Naive thymus-derived CD4-positive, alpha-beta T cell (primary cell): ENCODE results near the gene UQCR11. TPM values are rescaled to one million over a fixed set of nuclear protein-coding genes. Genes with fewer than 3 reads are reported as not detected.

ENCODE experiments used
- ATAC-seq: fragments of 150-1000 bp; cut with Tn5 transposase; 2 replicates; pipeline ENCODE4 v1.10.0; 2021; ENCODE audit warnings: mild to moderate bottlenecking, moderate library complexity
- CTCF ChIA-PET: fragments of 350-600 bp; sonication (Branson Sonifier 250); formaldehyde crosslinking; loops from one replicate; lab custom pipeline; 2021; ENCODE audit warnings: antibody characterized with exemption; lab: Charles Lee
- POLR2A ChIA-PET: fragments of 350-600 bp; sonication (Branson Sonifier 250); formaldehyde crosslinking; loops from one replicate; lab custom pipeline; 2021; ENCODE audit warnings: antibody characterized with exemption, inconsistent platforms; lab: Charles Lee
- DNase-seq, 9 donors: peaks; one replicate each; pipeline versions ENCODE4 v3.0.0 to v3.0.0-alpha.2; 2020 to 2022; ENCODE audit warnings: mixed read lengths in 1 of 9
- H3K27ac ChIP-seq: one replicate; pipeline ENCODE4 v1.7.0; 2013; ENCODE audit warnings: mild to moderate bottlenecking, low read depth, low read length, moderate library complexity
- H3K27me3 ChIP-seq, 2 donors: one replicate each; pipeline ENCODE4 v1.7.0; 2013; ENCODE audit warnings: low read length in 2 of 2, mild to moderate bottlenecking in 2 of 2, moderate library complexity in 2 of 2; ENCODE audit not compliant: control insufficient read depth in 2 of 2, insufficient read depth in 2 of 2
- H3K36me3 ChIP-seq, 3 experiments: 1 replicate in 2 of 3; 2 replicates in 1 of 3; pipeline ENCODE4 v1.7.0; 2013; ENCODE audit warnings: low read length in 3 of 3, mild to moderate bottlenecking in 3 of 3, moderate library complexity in 1 of 3; ENCODE audit not compliant: insufficient read depth in 3 of 3, control insufficient read depth in 2 of 3
- H3K4me1 ChIP-seq, 2 donors: one replicate each; pipeline ENCODE4 v1.7.0; 2013; ENCODE audit warnings: low read length in 2 of 2, mild to moderate bottlenecking in 2 of 2, moderate library complexity in 1 of 2; ENCODE audit not compliant: control insufficient read depth in 2 of 2, insufficient read depth in 2 of 2
- H3K4me3 ChIP-seq: 2 replicates; pipeline ENCODE4 v1.7.0; 2013; ENCODE audit warnings: mild to moderate bottlenecking, low read length
- H3K9me3 ChIP-seq, 3 experiments: 1 replicate in 2 of 3; 2 replicates in 1 of 3; pipeline ENCODE4 v1.7.0; 2013; ENCODE audit warnings: low read length in 3 of 3; ENCODE audit not compliant: control insufficient read depth in 2 of 3
- H3K27ac Mint-ChIP-seq, 9 donors: one replicate each; pipeline ENCODE4 v1.8.0; 2020 to 2022; ENCODE audit warnings: mixed read lengths in 9 of 9, mild to moderate bottlenecking in 8 of 9, moderate library complexity in 5 of 9, inconsistent platforms in 2 of 9
- H3K27me3 Mint-ChIP-seq, 5 donors: one replicate each; pipeline ENCODE4 v1.8.0; 2021 to 2022; ENCODE audit warnings: mixed read lengths in 5 of 5, mild to moderate bottlenecking in 1 of 5
- H3K36me3 Mint-ChIP-seq, 5 donors: one replicate each; pipeline ENCODE4 v1.8.0; 2020 to 2022; ENCODE audit warnings: mixed read lengths in 5 of 5, mild to moderate bottlenecking in 3 of 5, inconsistent platforms in 1 of 5
- H3K4me1 Mint-ChIP-seq, 7 donors: one replicate each; pipeline ENCODE4 v1.8.0; 2020 to 2022; ENCODE audit warnings: mixed read lengths in 7 of 7, mild to moderate bottlenecking in 3 of 7, inconsistent platforms in 1 of 7
- H3K4me3 Mint-ChIP-seq, 10 donors: one replicate each; pipeline ENCODE4 v1.8.0; 2020 to 2022; ENCODE audit warnings: mild to moderate bottlenecking in 10 of 10, mixed read lengths in 10 of 10, moderate library complexity in 6 of 10, inconsistent platforms in 2 of 10
- H3K9me3 Mint-ChIP-seq, 11 donors: one replicate each; pipeline ENCODE4 v1.8.0; 2020 to 2022; ENCODE audit warnings: mixed read lengths in 11 of 11, mild to moderate bottlenecking in 4 of 11, inconsistent platforms in 1 of 11, moderate library complexity in 1 of 11
- intact Hi-C, 2 donors: fragments of 100-400 bp; cut with micrococcal nuclease; formaldehyde crosslinking; loops; one replicate each; pipeline ENCODE4 v1.15.1; 2023
- polyA plus RNA-seq, 2 donors: library from polyadenylated mRNA; unstranded; fragments of 300-500 nt; fragmentation: Illumina TruSeq; gene quantifications; one replicate each; pipeline ENCODE4 v1.2.3, GENCODE V29; 2021
- total RNA-seq, 6 experiments: library from RNA in 5 of 6; stranded (reverse) in 5 of 6; gene quantifications; 1 replicate in 5 of 6; 2 replicates in 1 of 6; pipeline ENCODE4 v1.2.3 and lab custom pipeline; 2021 to 2026

Gene UQCR11
- total RNA-seq (100 to 1,000 TPM in 4 of 5 experiments, 10 to 100 TPM in 1; 94.3 to 170 (median 123) TPM), polyA plus RNA-seq (100 to 1,000 TPM; 292 to 606 TPM), total RNA-seq (lab: John Stamatoyannopoulos, UW) (6.2 reads per million, percentile 27 among the genes with 10 or more reads in this experiment)

GRCh38 chr19:1605236-1606137, at the start of gene UQCR11:
Gene UQCR11, minus strand, starts transcription at chr19:1605462. Its CDS starts 53 bp downstream, at chr19:1605409.
- H3K27ac ChIP-seq = peak within 1 kb of the TSS; percentile 97
- H3K36me3 ChIP-seq = peaks cover 0 to 20% (median 0%) of the 10 kb centered on the region in 3 experiments
- ChIA-PET POLR2A (interaction anchor here (0.7 to 6.1 kb wide), 10 partner anchors 12 to 251 kb away, joined by 3 to 52 read pairs (median 5); partner anchors contain the start of genes MBD3, MEX3D and TCF3), CTCF (interaction anchor here (0.6 to 1.6 kb wide), 7 partner anchors 17 to 68 kb away, joined by 3 to 11 read pairs (median 5); no protein-coding TSS in a partner anchor)
- peak within 1 kb of the TSS; percentile 92 to 99 (median 96) for H3K4me3 Mint-ChIP-seq
- no peaks in the 10 kb centered on the region for H3K9me3 Mint-ChIP-seq
- H3K9me3 ChIP-seq = no peaks in the 10 kb centered on the region
- H3K4me3 ChIP-seq = peak within 1 kb of the TSS; percentile 79
- intact Hi-C loops = loop anchor here (1.0 to 5.0 kb wide), 13 partner anchors 13 to 243 kb away; partner anchors contain the start of genes MBD3 (in 2 of the 2), PCSK4 (in 2 of the 2), REXO1 (in 2 of the 2) and ATP8B3 (in 1 of the 2)
- peak within 1 kb of the TSS; percentile 92 to 100 (median 98) for H3K27ac Mint-ChIP-seq
- DNase-seq = peak; percentile 76 to 94 (median 91)
- H3K27me3 ChIP-seq = no peaks in the 10 kb centered on the region
- peaks cover 28 to 40% of the 10 kb centered on the region in 2 donors for H3K4me1 ChIP-seq
- no peaks in the 10 kb centered on the region for H3K27me3 Mint-ChIP-seq
- peaks cover 20 to 63% (median 44%) of the 10 kb centered on the region in 7 donors for H3K4me1 Mint-ChIP-seq
- H3K36me3 Mint-ChIP-seq = peaks cover 0 to 4% (median 0%) of the 10 kb centered on the region in 5 donors
- ATAC-seq = peak; percentile 89

GRCh38 chr19:1654178-1654792, 49.0 kb upstream of the UQCR11 start:
- H3K27ac Mint-ChIP-seq = peak overlapping the region in 1 of 9 donors; percentile 9

GRCh38 chr19:1653300-1653628, 48.0 kb upstream of the UQCR11 start:
- intact Hi-C loops = loop anchor here (1.0 to 5.0 kb wide), 10 partner anchors 16 to 856 kb away; partner anchors contain the start of genes ATP8B3 (in 2 of the 2), MBD3 (in 2 of the 2), AP3D1 (in 1 of the 2) and DAZAP1 (in 1 of the 2)
- Histone ChIP-seq H3K4me3 (peak overlapping the region; percentile 70), H3K9me3 (no peaks in the 10 kb centered on the region), H3K4me1 (peaks cover 4 to 8% of the 10 kb centered on the region in 2 donors), H3K27me3 (no peaks in the 10 kb centered on the region), H3K27ac (peak overlapping the region; percentile 99), H3K36me3 (peaks cover 0 to 18% (median 0%) of the 10 kb centered on the region in 3 experiments)
- CTCF ChIA-PET = interaction anchor here (1.3 kb wide), 1 partner anchor 48 kb away, joined by 5 read pairs; the partner anchor contains the start of gene UQCR11
- DNase-seq (no peak), ATAC-seq (no peak)
- peaks cover 0 to 10% (median 0%) of the 10 kb centered on the region in 11 donors for H3K9me3 Mint-ChIP-seq
- peak overlapping the region; percentile 78 to 98 (median 95) for H3K27ac Mint-ChIP-seq
- H3K4me1 Mint-ChIP-seq = peaks cover 7 to 14% (median 10%) of the 10 kb centered on the region in 7 donors
- no peaks in the 10 kb centered on the region for H3K36me3 Mint-ChIP-seq
- peaks cover 0 to 4% (median 0%) of the 10 kb centered on the region in 5 donors for H3K27me3 Mint-ChIP-seq
- peak overlapping the region; percentile 75 to 94 (median 83) for H3K4me3 Mint-ChIP-seq
- POLR2A ChIA-PET = interaction anchor here (0.6 to 4.0 kb wide), 5 partner anchors 46 to 1638 kb away, joined by 3 to 50 read pairs (median 6); partner anchors contain the start of genes MBD3, PCSK4 and UQCR11

More at GRCh38 chr19:1654178-1654792, 49.0 kb upstream of the UQCR11 start:
- peak overlapping the region in 2 of 10 donors; percentile 49 to 75 for H3K4me3 Mint-ChIP-seq
- ChIA-PET POLR2A (interaction anchor here (4.0 kb wide), 1 partner anchor 47 kb away, joined by 50 read pairs; the partner anchor contains the start of gene UQCR11), CTCF (interaction anchor here (1.3 kb wide), 1 partner anchor 49 kb away, joined by 5 read pairs; the partner anchor contains the start of gene UQCR11)
- DNase-seq (no peak), ATAC-seq (no peak)
- intact Hi-C loops = loop anchor here in 1 of 2 donors (5.0 kb wide), 1 partner anchor 857 kb away; the partner anchor contains the start of gene PTBP1
- H3K36me3 ChIP-seq = peaks cover 0 to 7% (median 0%) of the 10 kb centered on the region in 3 experiments
- no peaks in the 10 kb centered on the region for H3K27me3 ChIP-seq
- no peaks in the 10 kb centered on the region for H3K9me3 ChIP-seq
- H3K4me1 ChIP-seq = peaks cover 4 to 8% of the 10 kb centered on the region in 2 donors
- H3K4me3 ChIP-seq = no peak overlapping the region
- H3K27me3 Mint-ChIP-seq = peaks cover 0 to 4% (median 0%) of the 10 kb centered on the region in 5 donors
- H3K36me3 Mint-ChIP-seq = no peaks in the 10 kb centered on the region
- peaks cover 0 to 13% (median 0%) of the 10 kb centered on the region in 11 donors for H3K9me3 Mint-ChIP-seq
- no peak overlapping the region for H3K27ac ChIP-seq
- H3K4me1 Mint-ChIP-seq = peaks cover 7 to 14% (median 8%) of the 10 kb centered on the region in 7 donors

- Mint-ChIP-seq H3K4me1 (peaks cover 7 to 14% (median 10%) of the 10 kb centered on the region in 7 donors), H3K9me3 (peaks cover 0 to 10% (median 0%) of the 10 kb centered on the region in 11 donors), H3K4me3 (peak within 1 kb of the TSS; percentile 86 to 96 (median 91)), H3K27ac (peak within 1 kb of the TSS; percentile 87 to 98 (median 95)), H3K36me3 (no peaks in the 10 kb centered on the region), H3K27me3 (peaks cover 0 to 4% (median 0%) of the 10 kb centered on the region in 5 donors)
- peak; percentile 96 for ATAC-seq
- no peaks in the 10 kb centered on the region for H3K9me3 ChIP-seq
- peak within 1 kb of the TSS; percentile 99 for H3K27ac ChIP-seq
- H3K4me1 ChIP-seq = peaks cover 4 to 8% of the 10 kb centered on the region in 2 donors
- intact Hi-C loops = loop anchor here (1.0 to 5.0 kb wide), 11 partner anchors 16 to 855 kb away; partner anchors contain the start of genes ATP8B3 (in 2 of the 2), MBD3 (in 2 of the 2), AP3D1 (in 1 of the 2) and DAZAP1 (in 1 of the 2)
- no peaks in the 10 kb centered on the region for H3K27me3 ChIP-seq
- POLR2A ChIA-PET = interaction anchor here (0.6 to 4.0 kb wide), 5 partner anchors 46 to 1638 kb away, joined by 3 to 50 read pairs (median 6); partner anchors contain the start of genes MBD3, PCSK4 and UQCR11
- peak within 1 kb of the TSS; percentile 86 for H3K4me3 ChIP-seq
- peaks cover 0 to 23% (median 0%) of the 10 kb centered on the region in 3 experiments for H3K36me3 ChIP-seq
- CTCF ChIA-PET = interaction anchor here (1.9 kb wide), 1 partner anchor 47 kb away, joined by 11 read pairs; no protein-coding TSS in a partner anchor
- DNase-seq = peak; percentile 96 to 100 (median 99)
Measured at GRCh38 chr19:1652471-1653299, 47.4 kb upstream of the UQCR11 start, which contains the start of gene TCF3. Gene TCF3, minus strand, starts transcription at chr19:1652615. Its CDS starts 2,367 bp downstream, at chr19:1650248.
